Amygdala (tissue), 56 donors: ENCODE data around the gene PLB1.

Experiments used
- DNase-seq, 56 donors: peaks; one replicate each; lab custom pipeline; 2025; lab: John Stamatoyannopoulos, UW

Gene PLB1

GRCh38 chr2:28492282-28492681 lies 3.6 kb upstream of the PLB1 start:
- DNase-seq: no peak

- DNase-seq: no peak
Measured at GRCh38 chr2:28493636-28494035, 2.2 kb upstream of the PLB1 start.

GRCh38 chr2:28496781-28497180 lies 921 bp downstream of the PLB1 start:
- no peak for DNase-seq

GRCh38 chr2:28497206-28497605 lies 1.3 kb downstream of the PLB1 start:
- DNase-seq: no peak

- DNase-seq: no peak
Measured at GRCh38 chr2:28499282-28499681, 3.4 kb downstream of the PLB1 start.

GRCh38 chr2:28505361-28505760 lies 9.5 kb downstream of the PLB1 start:
- peak in 1 of 56 donors; percentile 17 for DNase-seq

GRCh38 chr2:28506112-28506910 lies 10.5 kb downstream of the PLB1 start:
- DNase-seq: peak in 4 of 56 donors; percentile 3 to 28 (median 10)

- DNase-seq: peak in 1 of 56 donors; percentile 10
Measured at GRCh38 chr2:28507796-28508764, 12.2 kb downstream of the PLB1 start.

GRCh38 chr2:28509361-28509760 lies 13.5 kb downstream of the PLB1 start:
- DNase-seq: no peak

GRCh38 chr2:28510184-28510583 lies 14.3 kb downstream of the PLB1 start:
- peak in 3 of 56 donors; percentile 7 to 27 (median 10) for DNase-seq

- no peak for DNase-seq
Measured at GRCh38 chr2:28511871-28512606, 16.2 kb downstream of the PLB1 start.

- no peak for DNase-seq
Measured at GRCh38 chr2:28512607-28512965, 16.7 kb downstream of the PLB1 start.

- DNase-seq: no peak
Measured at GRCh38 chr2:28513097-28513496, 17.2 kb downstream of the PLB1 start.

GRCh38 chr2:28515176-28515751 lies 19.4 kb downstream of the PLB1 start:
- no peak for DNase-seq

GRCh38 chr2:28516430-28516829 lies 20.6 kb downstream of the PLB1 start:
- DNase-seq: no peak

- no peak for DNase-seq
Measured at GRCh38 chr2:28516950-28517349, 21.1 kb downstream of the PLB1 start.

GRCh38 chr2:28521663-28522062 lies 25.8 kb downstream of the PLB1 start:
- DNase-seq: no peak

- DNase-seq: no peak
Measured at GRCh38 chr2:28522481-28522880, 26.6 kb downstream of the PLB1 start.

- DNase-seq: no peak
Measured at GRCh38 chr2:28523902-28524301, 28.0 kb downstream of the PLB1 start.

- DNase-seq: no peak
Measured at GRCh38 chr2:28525481-28525880, 29.6 kb downstream of the PLB1 start.
